Activated CD4-positive, alpha-beta T cell treated with anti-CD3 and anti-CD28 coated beads, Interleukin-2, amount 50 U/mL, for 24 hours (primary cell): ENCODE results near the gene TRAPPC13.
"Not testable (repeated sequence)": the region's sequence is repeated elsewhere in the genome, so short reads cannot be mapped to it uniquely, and the experiment has no call there.

Source experiments
- DNase-seq, 2 donors: peaks; one replicate each; pipeline ENCODE4 v3.0.0-alpha.2; 2020; ENCODE audit warnings: low read depth in 1 of 2, low spot score in 1 of 2

Gene TRAPPC13, protein sequence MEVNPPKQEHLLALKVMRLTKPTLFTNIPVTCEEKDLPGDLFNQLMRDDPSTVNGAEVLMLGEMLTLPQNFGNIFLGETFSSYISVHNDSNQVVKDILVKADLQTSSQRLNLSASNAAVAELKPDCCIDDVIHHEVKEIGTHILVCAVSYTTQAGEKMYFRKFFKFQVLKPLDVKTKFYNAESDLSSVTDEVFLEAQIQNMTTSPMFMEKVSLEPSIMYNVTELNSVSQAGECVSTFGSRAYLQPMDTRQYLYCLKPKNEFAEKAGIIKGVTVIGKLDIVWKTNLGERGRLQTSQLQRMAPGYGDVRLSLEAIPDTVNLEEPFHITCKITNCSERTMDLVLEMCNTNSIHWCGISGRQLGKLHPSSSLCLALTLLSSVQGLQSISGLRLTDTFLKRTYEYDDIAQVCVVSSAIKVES

DNA sequence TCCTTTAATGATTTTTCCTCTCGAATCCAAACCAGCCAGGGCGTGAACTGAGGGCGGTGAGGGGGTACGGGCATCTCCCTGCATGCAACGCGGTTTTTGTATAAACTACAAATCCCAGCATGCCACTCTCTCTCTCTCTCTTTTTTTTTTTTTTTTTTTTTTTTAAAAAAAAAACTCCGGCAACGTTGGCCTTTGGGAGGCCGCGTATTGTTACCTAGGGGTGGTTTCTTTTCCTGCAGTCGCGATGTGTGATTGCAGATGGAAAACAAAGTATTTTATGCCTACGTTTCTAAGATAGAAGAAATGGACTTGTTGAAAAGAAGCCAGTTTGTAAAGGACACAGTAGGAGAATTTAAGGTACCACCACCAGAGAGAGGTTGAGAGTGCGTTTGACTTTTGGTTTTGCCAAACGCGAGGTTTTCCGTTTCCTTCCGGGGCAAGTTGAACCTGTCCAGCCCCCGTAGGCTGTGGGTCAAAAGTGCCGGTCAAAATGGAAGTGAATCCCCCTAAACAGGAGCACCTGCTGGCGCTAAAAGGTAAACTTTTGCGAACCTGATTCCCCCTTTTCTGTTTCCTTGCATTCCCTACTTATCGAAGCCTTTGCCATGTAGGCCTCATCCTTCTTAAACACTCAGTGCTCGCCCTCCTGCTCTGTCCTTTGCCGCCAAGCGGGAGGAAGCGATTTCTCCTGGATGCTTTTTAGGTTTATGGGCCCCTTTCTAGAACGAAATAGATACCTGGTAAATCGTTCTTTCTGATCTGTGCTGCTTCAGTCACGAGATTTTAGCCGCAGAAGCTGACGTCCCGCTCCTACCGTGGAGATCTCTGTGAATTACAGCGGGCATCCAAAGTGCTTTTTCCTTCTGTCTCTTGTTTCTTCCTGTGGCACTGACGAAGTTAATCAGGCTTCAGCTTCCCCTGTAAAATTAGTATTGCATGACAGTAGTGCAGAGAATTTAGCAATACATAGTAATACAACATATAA lies at the start of gene TRAPPC13, which contains the start of gene SHLD3:
TRAPPC13 (plus strand) TSS at position 457 of the 985 bp plus-strand sequence; CDS start at position 491, 34 bp downstream.
SHLD3 (plus strand) TSS at position 457 of the 985 bp plus-strand sequence. CDS start 4,561 bp downstream, outside the sequence.
- peak; percentile 62 to 84 for DNase-seq

DNA sequence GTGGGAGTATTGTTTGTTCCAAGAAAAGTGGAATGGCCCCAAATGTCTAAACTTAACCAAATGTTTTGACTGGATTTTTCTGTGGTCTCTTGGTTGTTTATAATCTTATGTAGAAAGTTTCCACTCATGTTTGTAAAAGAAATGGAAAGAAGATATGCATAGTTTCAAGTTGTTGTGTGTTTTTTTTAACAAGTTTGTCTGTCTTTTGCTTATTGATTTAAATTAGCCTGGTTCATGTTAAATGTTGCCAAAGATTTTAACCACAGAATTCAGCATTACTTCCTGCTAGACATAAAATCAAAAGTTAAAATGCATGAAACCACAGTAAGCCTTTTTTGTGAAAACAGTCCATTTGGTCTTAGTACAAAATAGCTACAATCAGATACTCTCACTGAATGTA lies 47.7 kb upstream of the TRAPPC13 start:
- DNase-seq, result no peak

DNA sequence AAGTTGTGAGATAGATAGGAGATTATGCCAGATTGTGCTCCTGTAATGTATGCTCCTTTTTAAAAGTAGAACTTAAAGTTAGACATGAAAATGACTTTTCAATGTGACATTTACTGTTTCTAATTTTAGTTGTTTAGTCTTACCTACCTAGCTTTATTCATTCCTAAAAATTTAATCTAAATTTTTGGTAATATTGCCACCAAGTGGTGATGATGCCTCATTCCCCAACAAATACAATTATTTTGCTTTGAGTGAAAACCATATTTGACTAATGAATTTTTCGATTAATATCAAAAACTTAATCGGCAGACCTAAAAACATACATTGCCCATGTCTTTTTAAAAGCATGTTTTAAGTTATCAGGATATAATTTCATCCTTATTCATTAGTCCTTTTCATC lies 36.1 kb upstream of the TRAPPC13 start:
- DNase-seq, result no peak

DNA sequence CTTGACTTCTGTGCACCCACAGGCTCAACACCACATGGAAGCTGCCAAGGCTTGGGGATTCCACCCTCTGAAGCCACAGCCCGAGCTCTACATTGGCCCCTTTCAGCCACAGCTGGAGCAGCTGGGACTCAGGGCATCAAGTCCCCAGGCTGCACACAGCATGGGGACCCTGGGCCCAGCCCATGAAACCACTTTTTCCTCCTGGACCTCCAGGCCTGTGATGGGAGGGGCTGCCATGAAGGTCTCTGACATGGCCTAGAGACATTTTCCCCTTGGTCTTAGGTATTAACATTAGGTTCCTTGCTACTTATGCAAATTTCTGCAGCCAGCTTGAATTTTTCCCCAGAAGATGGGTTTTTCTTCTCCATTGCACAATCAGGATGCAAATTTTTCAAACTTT lies 23.1 kb upstream of the TRAPPC13 start:
- not testable (repeated sequence) for DNase-seq

DNA sequence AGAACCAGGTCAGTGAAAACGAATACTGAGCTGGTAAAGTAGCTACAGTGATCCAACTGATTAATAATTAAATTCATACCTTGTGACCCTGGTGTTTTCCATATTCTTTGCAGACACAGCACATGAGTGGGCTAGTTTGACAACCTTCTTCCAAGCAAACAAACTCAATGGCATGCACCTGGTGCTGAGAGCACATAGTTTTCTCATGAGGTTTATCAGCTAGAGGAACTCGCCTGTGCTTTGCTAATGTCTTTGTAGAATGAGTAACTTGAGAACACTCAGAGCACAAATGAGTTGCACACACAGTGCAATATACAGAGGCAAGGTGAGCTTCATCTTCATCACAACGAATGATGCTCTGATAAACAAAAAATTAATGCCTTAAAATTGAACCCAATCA lies 13.3 kb upstream of the TRAPPC13 start:
- DNase-seq, result no peak

DNA sequence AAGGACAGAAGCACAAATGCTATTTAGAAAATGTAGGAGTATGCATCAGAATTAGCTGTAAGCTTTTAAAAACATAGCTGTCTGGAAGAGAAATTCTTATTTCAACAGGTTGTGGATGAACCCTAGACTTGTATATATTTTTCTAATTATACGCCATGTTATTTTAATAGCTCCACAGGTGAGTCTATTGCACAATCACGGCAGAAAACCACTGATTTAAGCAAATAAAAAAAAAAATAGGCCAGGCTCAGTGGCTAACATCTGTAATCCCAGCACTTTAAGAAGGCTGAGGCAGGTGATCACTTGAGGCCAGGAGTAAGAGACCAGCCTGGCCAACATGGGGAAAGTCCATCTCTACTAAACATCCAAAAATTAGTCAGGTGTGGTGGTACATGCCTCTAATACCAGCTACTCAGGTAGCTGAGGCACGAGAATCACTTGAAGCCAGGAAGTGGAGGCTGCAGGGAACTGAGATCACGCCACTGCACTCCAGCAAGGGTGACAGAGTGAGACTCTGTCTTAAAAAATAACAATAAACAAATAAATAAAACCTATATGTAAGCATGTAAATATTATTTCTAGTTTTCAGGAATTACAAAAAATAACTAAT lies 12.4 kb upstream of the TRAPPC13 start:
- DNase-seq, result no peak

DNA sequence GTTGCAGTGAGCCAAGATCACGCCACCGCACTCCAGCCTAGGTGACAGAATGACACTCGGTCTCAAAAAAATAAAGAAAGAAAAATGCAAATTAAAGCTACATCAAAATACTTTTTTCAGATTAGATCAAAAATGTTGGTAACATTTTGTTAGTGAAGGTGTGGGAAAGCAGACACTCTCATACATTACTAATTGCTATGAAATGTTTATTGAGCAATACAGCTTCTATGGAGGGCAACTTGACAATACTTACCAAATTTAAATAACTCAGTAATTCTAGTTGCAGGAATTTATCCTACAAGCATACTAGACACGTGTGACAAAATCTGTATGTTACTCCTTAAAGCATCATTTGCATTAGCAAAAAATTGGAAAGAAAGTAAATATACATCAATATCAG lies 4.8 kb upstream of the TRAPPC13 start:
- no peak for DNase-seq

DNA sequence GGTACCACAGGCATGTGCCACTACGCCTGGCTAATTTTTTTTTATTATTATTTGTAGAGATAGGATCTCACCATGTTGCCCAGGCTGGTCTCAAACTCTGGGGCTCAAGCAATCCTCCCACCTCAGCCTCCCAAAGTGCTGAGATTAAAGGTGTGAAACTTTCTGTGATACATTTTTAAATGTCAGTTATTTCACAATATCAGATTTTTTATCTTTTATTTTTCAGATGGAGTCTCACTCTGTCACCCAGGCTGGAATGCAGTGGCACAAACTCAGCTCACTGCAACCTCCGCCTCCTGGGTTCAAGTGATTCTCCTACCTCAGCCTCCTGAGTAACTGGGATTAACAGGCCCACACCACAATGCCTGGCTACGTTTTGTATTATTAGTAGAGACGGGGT lies 2.9 kb upstream of the TRAPPC13 start:
- DNase-seq, result not testable (repeated sequence)

DNA sequence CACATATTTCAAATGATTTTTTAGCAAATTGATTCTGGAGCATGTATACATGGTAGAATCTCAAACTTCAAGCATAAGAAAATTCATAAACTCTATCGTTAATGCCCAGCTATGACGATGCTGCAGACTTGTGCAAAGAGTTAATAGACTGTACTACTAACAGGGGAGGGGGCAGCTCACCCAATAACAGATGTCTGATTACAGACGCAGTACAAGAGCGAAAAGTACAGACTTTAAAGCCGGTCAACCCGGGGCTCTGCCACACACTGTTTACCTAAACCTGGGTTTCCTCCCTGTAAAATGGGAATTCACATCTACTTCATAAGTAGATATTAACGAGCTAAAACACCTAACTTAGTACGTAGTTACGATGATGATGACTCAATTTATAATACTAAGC lies 1.3 kb upstream of the TRAPPC13 start:
- no peak for DNase-seq

DNA sequence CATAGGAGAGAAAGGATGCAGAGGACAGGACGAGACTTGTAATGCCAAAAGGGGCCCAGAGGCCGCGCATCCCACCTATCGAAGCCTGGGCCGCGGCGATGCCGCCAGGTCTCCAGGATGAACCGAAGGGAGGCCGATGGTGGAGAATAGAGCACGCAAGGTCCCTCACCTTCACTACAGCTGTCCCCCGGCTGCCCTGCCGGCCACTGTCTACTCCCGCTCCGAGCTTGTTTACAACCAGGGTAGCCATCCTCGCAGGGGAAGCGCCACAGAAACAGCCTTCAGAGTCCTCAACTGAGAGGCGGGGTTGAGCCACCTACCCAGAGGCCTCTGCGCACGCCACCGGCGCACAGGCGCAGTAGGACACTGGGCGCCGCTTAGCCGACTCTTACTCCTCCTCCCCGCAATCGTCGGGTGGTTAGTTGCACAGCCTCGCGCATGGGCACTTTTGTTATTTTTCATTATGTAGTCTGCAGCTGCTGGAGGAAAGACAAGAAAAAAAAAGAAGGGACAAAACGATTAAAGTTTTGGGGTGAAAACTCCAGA lies 729 bp upstream of the TRAPPC13 start, which contains the start of gene TRIM23:
TRIM23 (minus strand) TSS at position 309 of the 546 bp plus-strand sequence; CDS start at position 250, 59 bp downstream.
- DNase-seq, result peak; percentile 72 to 91

DNA sequence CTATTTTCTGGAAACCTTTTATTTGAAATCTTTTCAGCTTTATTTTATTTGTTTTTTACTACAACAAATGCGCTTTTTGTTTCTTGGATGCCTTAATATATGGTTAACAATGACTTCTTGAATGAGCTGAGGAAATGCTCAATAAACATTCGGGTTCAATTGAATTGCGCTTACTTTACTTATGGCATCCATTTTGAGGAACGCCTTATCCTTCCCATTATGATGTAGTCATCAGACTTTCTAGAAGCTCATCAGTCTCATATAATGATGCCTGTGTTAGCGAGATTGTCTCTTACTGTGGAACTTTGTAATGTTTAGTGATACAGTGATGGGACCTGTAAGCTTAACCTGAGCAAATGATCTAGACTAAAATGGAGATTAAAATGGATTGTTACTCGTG lies 916 bp downstream of the TRAPPC13 start:
- no peak for DNase-seq

DNA sequence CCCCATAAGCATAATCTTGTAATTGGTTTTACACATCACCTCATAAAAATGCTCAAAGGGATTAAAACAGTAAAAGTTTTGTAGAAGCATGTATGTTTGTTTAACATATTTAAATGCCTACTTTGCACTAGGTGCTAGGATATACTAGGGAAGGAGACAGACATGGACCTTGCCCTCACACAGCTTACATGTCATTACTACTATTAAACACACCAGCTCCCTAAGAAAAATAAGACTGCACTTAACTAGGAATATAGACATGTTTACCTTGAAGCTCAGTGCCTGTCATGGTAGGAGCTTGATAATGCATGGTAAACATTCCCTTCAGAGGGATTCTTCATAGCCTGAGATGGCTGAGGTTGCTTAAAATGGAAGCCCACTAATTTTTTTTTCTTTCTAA lies 6.2 kb downstream of the TRAPPC13 start:
- DNase-seq, result no peak

DNA sequence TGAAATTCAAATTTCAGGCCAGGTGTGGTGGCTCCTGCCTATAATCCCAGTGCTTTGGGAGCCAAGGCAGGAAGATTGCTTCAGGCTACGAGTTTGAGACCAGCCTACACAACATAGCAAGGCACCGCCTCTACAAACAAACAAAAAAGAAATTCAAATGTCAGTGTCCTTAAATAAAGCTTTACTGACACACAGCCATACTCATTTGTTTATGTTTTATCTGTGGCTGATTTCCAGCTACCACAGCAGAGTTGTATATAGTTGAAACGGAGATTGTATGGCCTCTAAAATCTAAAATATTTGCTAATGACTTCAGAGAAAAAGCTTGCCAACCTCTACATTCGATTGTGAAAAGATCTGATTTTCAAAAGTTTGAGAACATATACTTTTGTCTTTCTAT lies 15.4 kb downstream of the TRAPPC13 start:
- DNase-seq, result no peak

DNA sequence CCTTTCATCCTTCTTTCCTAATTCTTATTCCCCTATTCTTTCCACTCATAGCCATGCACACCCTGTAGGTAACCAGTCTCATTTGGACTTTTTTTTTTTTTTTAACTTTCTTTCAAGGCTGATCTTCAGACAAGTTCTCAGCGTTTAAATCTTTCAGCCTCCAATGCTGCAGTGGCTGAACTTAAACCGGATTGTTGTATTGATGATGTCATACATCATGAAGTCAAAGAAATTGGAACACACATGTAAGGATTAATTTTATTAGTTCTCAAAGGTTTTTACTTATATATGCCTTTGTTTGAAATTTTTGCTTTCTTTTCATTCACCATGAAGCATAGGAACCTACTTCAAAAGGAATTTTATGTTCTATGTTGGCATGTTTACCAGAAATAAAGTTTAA lies 22.1 kb downstream of the TRAPPC13 start:
- no peak for DNase-seq

DNA sequence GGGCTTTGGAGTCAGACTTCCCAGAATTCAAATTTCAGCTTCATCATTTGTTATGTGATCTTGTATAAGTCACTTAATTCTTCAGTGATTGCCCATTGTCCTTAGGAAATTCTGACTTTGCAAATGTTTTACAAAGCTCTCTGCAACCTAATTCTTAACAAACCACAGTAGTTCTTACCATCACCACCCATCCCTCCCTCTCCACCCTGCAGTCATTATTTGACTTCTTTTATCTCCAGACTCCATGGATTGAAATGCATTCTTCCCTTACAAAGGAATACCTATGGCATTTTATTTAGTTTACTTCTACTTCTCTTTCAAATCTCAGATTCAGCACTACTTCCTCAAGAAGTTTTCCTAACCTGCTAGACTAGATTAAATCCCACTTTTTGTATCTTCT lies 23.1 kb downstream of the TRAPPC13 start:
- DNase-seq, result no peak

DNA sequence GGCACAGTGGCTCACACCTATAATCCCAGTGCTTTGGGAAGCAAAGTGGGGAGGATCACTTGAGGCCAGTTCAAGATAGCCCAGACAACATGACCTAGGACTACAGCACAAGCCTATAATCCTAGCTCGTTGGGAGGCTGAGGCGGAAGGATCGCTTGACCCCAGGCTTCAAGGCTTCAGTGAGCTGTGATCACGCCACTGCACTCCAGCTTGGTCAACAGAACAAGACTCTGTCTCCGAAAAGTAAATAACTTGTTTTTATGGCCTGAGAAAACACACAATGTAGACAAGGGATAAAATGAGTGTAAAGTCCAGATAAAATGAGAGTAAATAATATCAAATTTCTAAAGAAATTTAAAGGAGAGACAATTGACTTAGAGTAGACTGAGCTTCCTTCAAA lies 26.3 kb downstream of the TRAPPC13 start:
- DNase-seq, result no peak

DNA sequence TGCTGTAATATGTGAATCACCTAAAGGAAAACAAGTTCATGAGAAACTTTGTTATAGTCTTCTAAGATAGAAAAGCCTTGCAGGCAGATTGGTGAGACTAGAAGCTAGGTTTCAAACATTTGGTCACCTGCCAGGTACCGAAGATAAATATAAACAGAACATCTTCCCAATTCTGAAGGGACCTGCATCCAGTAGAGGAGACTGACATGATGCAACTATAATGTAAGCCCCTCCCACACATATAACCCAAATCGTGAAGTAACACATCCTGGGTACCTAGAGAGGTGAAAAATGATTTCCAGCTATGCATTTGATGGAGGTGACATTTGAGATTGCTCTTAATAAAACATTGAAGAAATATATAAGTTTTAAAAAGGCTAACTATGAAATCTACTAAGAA lies 29.9 kb downstream of the TRAPPC13 start:
- DNase-seq, result no peak

DNA sequence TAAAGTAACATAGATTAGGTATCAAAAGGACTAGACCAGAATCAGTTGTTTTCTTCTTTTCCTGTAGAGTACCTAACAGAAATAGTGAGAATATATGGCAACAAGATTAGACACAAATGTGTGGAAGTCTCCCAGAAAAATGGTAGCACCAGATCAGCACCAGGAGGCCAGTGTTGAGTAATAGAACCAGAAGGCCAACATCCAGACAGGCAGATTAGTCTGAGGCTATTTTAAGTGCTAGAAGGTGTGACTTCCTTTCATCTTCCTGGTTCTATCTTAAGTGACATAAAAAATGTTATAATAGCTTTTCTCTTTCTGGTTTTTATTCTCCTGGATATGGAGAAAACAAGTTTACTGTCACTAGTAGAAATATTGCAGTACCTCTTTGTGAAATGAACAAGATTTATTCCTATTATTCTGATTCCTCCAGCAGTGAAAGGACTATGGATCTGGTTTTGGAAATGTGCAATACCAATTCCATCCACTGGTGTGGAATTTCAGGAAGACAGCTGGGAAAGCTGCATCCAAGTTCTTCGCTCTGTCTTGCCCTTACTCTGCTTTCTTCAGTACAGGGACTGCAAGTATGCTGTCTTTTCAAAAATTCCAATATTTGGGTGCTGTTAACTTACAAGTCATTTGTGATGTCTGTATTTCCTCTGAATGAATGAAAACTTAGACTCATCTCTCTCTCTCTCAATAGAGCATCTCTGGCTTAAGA lies 39.1 kb downstream of the TRAPPC13 start:
- DNase-seq, result no peak

DNA sequence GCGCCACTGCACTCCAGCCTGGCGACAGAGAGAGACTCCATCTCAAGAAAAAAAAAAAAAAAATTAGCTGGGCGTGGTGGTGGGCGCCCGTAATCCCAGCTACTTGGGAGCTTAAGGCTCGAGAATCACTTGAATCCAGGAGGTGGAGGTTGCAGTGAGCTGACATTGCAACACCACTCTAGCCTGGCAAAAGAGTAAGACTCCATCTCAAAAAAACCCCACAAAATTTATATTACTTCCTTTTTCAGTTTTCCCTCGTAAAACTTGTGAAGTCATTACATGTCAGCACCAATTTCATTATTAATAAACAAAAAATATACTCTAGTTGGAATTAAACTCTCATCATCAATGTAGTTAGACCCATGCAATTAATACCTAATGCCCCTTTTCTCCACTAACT lies 43.9 kb downstream of the TRAPPC13 start:
- DNase-seq, result no peak

DNA sequence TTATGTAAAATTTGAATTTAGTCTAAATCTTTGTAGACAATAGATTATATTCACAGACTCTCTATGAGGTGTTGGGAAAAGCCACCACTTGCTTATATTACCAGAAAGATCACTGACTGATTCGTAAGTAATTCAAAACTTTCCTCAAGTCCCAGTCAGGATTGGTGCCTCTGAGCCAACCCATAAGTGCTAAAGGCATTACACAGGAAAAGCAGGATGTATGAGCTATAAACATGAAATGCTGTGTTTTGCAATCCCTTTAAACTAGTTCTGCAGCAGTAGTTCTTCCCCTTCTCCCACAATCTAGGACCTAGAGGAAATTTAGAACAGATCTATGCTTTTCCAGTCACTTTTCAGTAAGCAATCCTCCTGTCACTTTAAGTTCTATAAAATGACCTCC lies 48.0 kb downstream of the TRAPPC13 start:
- DNase-seq, result no peak
